Mesothelial cell of epicardium (in vitro differentiated cells): ENCODE measurements around the gene CLNS1A. TPM values are rescaled to one million over a fixed set of nuclear protein-coding genes. Genes with fewer than 3 reads are reported as not detected.
"Not testable (repeated sequence)": the region's sequence is repeated elsewhere in the genome, so short reads cannot be mapped to it uniquely, and the experiment has no call there.

Experiments used
- DNase-seq, 2 experiments: peaks; one replicate each; pipeline ENCODE4 v3.0.0; 2021; ENCODE audit warnings: low spot score in 2 of 2; ENCODE audit not compliant: unreplicated experiment in 2 of 2
- H3K27ac Mint-ChIP-seq: 2 replicates; pipeline ENCODE4 v1.8.0; 2021; ENCODE audit warnings: mixed read lengths
- H3K27me3 Mint-ChIP-seq: 2 replicates; pipeline ENCODE4 v1.8.0; 2021; ENCODE audit warnings: low read depth, mixed read lengths
- H3K36me3 Mint-ChIP-seq: 2 replicates; pipeline ENCODE4 v1.8.0; 2021; ENCODE audit warnings: mixed read lengths
- H3K4me1 Mint-ChIP-seq: 2 replicates; pipeline ENCODE4 v1.8.0; 2021; ENCODE audit warnings: mixed read lengths
- H3K4me3 Mint-ChIP-seq: 2 replicates; pipeline ENCODE4 v1.8.0; 2021; ENCODE audit warnings: mild to moderate bottlenecking, moderate library complexity, mixed read lengths
- H3K9me3 Mint-ChIP-seq: 2 replicates; pipeline ENCODE4 v1.8.0; 2021; ENCODE audit warnings: mixed read lengths
- total RNA-seq: library from RNA; stranded (reverse); gene quantifications from 3 replicates; pipeline ENCODE4 v1.2.1, GENCODE V29; 2021
- TF ChIP-seq, protein P1 (sequence below): fragments of 200-600 bp; sonication (generic); IDR thresholded peaks from one replicate; pipeline ENCODE4 v1.5.0; 2021; ENCODE audit warnings: antibody characterized with exemption; ENCODE audit not compliant: unreplicated experiment

Gene CLNS1A
- total RNA-seq, 1 donor from 2014 or later: 151 TPM

DNA sequence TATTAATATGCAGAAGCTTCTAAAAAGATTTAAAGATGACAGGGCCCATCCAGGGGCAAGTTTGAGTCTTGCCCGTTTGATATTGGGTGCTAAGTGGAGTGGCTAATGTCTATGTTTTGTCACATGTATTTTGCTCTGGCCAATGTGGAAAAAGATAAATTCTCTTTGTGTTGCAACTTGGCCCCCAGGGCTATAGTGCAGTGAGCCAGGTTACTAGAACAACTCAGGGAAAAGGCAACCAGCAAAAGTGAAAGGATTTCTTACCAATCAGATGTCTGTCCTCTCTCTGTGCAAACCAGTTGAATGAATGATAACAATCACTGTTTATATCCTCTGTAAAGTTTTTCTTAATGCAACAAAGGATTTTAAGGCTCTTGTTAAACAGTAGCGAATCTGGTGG lies 4.6 kb upstream of the CLNS1A start:
- TF ChIP-seq, protein P1, sequence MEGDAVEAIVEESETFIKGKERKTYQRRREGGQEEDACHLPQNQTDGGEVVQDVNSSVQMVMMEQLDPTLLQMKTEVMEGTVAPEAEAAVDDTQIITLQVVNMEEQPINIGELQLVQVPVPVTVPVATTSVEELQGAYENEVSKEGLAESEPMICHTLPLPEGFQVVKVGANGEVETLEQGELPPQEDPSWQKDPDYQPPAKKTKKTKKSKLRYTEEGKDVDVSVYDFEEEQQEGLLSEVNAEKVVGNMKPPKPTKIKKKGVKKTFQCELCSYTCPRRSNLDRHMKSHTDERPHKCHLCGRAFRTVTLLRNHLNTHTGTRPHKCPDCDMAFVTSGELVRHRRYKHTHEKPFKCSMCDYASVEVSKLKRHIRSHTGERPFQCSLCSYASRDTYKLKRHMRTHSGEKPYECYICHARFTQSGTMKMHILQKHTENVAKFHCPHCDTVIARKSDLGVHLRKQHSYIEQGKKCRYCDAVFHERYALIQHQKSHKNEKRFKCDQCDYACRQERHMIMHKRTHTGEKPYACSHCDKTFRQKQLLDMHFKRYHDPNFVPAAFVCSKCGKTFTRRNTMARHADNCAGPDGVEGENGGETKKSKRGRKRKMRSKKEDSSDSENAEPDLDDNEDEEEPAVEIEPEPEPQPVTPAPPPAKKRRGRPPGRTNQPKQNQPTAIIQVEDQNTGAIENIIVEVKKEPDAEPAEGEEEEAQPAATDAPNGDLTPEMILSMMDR: no peak
- H3K27me3 Mint-ChIP-seq: peaks cover 9% of the 10 kb centered on the region
- no peak for DNase-seq
- H3K36me3 Mint-ChIP-seq: no peaks in the 10 kb centered on the region
- H3K9me3 Mint-ChIP-seq: peaks cover 4% of the 10 kb centered on the region
- no peak overlapping the region for H3K4me3 Mint-ChIP-seq
- peaks cover 8% of the 10 kb centered on the region for H3K4me1 Mint-ChIP-seq
- no peak overlapping the region for H3K27ac Mint-ChIP-seq

DNA sequence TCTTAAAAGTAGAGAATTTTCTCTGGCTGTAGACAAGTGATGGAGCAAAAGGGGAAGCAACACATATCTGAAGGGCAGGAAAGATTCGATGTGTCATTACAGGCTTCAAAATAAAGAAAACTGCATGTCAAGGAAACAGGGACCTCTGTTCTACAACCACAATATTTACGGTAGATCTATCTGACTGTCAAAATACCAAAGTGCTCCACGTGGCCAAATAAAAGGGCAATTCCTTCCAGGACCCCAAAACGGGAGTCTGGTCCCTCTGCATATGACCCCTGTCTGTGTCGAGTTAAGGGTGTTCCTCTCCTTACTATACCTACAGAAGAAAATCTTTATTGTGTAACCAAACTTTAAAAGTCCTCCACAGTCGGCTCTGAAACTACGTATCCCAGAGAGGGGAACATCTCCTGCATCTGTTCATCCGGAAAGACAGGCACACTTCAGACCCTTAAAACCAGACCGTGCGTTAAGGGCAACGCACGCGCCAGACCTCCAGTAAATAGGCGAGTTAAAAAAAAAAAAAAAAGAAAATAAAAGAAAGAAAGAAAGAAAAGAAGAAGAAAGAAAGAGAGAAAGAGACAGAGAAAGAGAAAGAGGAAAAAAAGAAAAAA lies 756 bp downstream of the CLNS1A start:
- peaks cover 25% of the 10 kb centered on the region for H3K4me1 Mint-ChIP-seq
- no peak for DNase-seq
- no peaks in the 10 kb centered on the region for H3K27me3 Mint-ChIP-seq
- peaks cover 4% of the 10 kb centered on the region for H3K9me3 Mint-ChIP-seq
- peak overlapping the region; percentile 96 for H3K4me3 Mint-ChIP-seq
- TF ChIP-seq, protein P1: no peak
- peak overlapping the region; percentile 97 for H3K27ac Mint-ChIP-seq
- peaks cover 15% of the 10 kb centered on the region for H3K36me3 Mint-ChIP-seq

DNA sequence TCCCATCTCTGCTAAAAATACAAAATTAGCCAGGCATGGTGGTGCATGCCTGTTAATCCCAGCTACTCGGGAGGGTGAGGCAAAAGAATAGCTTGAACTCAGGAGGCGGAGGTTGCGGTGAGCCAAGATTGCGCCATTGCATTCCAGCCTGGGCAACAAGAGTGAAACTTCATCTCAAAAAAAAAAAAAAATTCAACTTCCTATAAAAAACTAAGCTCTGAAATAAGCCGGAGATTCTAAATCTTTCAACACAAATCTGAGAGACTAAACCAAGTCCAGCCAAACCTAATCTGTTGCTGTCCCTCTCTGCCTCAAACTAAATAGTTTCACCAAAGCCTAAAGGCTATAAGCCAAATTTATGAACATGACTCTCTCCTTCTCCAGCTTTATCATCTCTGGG lies 3.7 kb downstream of the CLNS1A start:
- not testable (repeated sequence) for H3K4me3 Mint-ChIP-seq, DNase-seq, H3K27me3 Mint-ChIP-seq, H3K9me3 Mint-ChIP-seq, H3K27ac Mint-ChIP-seq
- H3K36me3 Mint-ChIP-seq: peaks cover 17% of the 10 kb centered on the region
- peaks cover 34% of the 10 kb centered on the region for H3K4me1 Mint-ChIP-seq

DNA sequence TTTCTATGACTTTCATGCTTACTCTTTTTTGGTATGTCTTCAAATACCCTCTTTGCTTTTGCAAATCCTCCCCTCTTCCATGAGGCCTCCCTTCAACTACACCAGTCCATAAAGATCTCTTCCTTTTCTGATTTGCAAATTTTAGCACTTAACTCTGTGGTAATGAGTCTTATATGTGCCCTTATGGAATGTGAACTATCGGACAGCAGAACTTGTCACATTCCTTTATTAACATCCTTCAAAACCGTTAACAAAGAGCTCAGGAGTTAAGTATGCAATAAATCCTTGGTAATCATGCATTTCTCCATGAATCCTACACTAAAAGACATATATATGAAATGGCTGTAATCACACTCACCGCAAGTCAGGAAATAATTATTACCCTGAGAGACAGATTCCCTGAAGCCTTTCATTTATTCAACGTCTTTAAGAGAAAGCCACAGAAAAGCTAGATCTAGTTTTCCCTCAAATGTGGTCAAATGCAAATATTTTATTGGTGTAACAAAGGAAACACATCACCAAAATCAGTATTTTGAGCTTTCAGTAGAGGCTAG lies 7.4 kb downstream of the CLNS1A start:
- TF ChIP-seq, protein P1: no peak
- Mint-ChIP-seq H3K27me3 (no peaks in the 10 kb centered on the region), H3K4me3 (no peak overlapping the region), H3K27ac (peak overlapping the region; percentile 1), H3K36me3 (peaks cover 20% of the 10 kb centered on the region), H3K4me1 (peaks cover 12% of the 10 kb centered on the region), H3K9me3 (no peaks in the 10 kb centered on the region)
- no peak for DNase-seq

DNA sequence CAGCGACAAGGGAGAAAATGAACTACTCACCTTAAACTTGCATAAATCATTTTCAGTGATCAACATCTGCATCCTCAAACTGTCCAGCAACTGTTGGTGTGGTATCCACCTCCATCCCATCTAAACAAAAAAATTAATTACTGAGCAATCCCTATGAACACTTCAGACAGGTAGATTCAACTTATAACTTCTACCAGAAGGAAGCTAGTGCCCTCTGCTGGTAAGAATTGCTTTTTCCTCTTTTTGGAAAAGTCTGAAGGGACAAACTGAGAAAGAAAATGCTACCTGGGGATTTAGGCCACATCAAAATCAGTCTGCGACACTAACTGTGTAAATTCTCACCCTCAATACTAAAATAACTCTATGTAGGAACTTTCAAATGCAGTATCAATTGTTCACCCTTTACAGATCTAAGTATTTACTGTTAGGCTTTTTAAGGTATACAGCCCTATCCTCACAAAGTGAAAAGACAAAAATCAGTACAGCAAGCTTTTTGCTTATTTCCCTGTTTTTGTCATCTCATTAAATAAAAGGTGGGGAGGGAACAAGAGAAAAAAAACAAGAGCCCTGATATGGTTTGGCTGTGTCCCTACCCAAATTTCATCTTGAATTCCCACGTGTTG lies 17.9 kb downstream of the CLNS1A start:
- Mint-ChIP-seq H3K4me1 (no peaks in the 10 kb centered on the region), H3K4me3 (no peak overlapping the region), H3K36me3 (peaks cover 44% of the 10 kb centered on the region), H3K27me3 (no peaks in the 10 kb centered on the region), H3K9me3 (no peaks in the 10 kb centered on the region), H3K27ac (no peak overlapping the region)
- TF ChIP-seq, protein P1: peak; percentile 73
- no peak for DNase-seq

DNA sequence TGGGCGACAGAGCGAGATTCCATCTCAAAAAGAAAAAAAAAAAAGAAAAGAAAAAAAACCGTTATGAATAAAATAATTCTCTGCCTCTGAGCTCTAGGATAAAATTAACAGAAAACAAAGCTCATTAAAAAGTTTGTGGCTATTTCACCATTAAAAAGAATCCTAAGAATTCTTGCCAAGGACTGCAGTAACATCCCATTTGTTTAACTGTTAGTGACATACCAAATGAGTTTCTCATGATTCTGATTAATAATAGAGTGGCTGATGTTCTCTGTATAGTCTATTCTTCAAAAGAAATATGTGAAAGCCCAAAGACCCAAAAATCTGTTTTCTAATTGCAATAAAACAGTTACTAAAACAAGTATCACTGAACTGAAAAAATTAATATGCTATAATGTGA lies 19.7 kb downstream of the CLNS1A start:
- TF ChIP-seq, protein P1: no peak
- Mint-ChIP-seq H3K36me3 (peaks cover 42% of the 10 kb centered on the region), H3K4me1 (no peaks in the 10 kb centered on the region), H3K27me3 (no peaks in the 10 kb centered on the region), H3K4me3 (no peak overlapping the region), H3K9me3 (no peaks in the 10 kb centered on the region), H3K27ac (no peak overlapping the region)
- no peak for DNase-seq
